ENCODE data around the gene RPL7A. TPM values are rescaled to one million over a fixed set of nuclear protein-coding genes. Genes with fewer than 3 reads are reported as not detected.
"Not testable (repeated sequence)": the region's sequence is repeated elsewhere in the genome, so short reads cannot be mapped to it uniquely, and the experiment has no call there.

The RPL7A gene
- total RNA-seq, 1 donor from 2014 or later = 3,393 TPM

GRCh38 chr9:133331221-133331620 is 16.8 kb upstream of the RPL7A start:
- TF ChIP-seq, protein P1, sequence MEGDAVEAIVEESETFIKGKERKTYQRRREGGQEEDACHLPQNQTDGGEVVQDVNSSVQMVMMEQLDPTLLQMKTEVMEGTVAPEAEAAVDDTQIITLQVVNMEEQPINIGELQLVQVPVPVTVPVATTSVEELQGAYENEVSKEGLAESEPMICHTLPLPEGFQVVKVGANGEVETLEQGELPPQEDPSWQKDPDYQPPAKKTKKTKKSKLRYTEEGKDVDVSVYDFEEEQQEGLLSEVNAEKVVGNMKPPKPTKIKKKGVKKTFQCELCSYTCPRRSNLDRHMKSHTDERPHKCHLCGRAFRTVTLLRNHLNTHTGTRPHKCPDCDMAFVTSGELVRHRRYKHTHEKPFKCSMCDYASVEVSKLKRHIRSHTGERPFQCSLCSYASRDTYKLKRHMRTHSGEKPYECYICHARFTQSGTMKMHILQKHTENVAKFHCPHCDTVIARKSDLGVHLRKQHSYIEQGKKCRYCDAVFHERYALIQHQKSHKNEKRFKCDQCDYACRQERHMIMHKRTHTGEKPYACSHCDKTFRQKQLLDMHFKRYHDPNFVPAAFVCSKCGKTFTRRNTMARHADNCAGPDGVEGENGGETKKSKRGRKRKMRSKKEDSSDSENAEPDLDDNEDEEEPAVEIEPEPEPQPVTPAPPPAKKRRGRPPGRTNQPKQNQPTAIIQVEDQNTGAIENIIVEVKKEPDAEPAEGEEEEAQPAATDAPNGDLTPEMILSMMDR (conservative IDR thresholded peaks at IDR 0.05; ENCODE audit: low read depth, low read length) = no peak
- DNase-seq (ENCODE audit: low read depth) = no peak
- H3K4me3 ChIP-seq (ENCODE audit: low read depth, low read length) = no peak overlapping the region

DNA sequence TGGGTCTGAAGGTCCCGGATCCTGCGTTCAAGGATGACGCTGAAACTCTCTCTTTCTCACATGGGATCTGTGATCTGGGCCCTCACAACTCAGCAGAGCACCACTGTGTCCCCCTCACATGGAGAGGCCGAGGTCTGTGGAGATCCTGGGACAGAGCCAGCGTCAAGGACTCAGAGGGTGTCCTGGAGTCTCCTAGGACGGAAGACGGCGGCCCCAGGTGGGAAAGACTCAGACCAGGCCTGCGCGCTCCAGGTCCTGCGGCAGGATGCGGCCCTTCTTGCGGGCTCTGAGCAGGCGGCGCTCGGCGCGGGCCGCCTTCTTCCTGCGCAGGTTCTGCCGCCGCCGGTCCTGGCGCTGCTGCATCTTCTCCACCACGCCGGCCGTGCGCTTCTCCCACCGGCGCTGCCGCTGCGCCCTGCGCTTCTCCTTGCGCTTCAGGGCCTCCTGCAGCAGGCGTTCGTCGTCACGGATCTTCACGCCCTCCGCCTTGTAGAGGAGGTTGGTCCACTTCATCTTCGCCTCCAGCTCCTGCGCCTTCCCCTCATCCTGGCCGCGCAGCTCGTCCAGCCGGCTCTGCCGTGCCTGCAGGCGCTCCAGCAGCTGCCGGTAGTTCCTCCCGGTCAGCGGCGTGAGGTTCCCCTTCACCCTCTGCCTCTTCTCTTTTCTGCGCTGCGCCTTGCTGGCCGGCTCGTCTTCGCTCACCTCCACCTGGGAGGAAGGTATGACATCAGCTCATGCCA is 16.2 kb upstream of the RPL7A start:
- H3K4me3 ChIP-seq (ENCODE audit: low read depth, low read length) = no peak overlapping the region
- TF ChIP-seq, protein P1 (conservative IDR thresholded peaks at IDR 0.05; ENCODE audit: low read depth, low read length) = no peak
- DNase-seq (ENCODE audit: low read depth) = no peak

DNA sequence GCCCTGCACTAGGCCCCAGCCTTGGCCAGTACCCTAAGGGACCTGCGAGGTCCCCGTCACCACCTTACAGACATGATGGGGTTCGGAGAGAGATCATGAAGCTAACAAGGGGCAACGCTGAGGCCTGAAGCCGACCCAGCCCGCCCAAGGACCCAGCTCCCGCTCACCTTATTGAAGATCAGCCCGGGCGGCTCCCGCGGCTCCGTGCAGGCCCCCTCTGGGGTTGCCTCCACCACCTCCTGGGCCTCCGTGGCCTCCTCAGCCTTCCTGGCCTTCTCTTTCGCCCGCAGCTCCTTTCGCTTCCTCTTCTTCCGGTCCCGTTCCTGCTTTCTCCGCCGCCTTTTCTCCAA is 15.7 kb upstream of the RPL7A start:
- H3K4me3 ChIP-seq (ENCODE audit: low read depth, low read length) = no peak overlapping the region
- no peak for DNase-seq (ENCODE audit: low read depth)
- TF ChIP-seq, protein P1 (conservative IDR thresholded peaks at IDR 0.05; ENCODE audit: low read depth, low read length) = no peak

- DNase-seq (ENCODE audit: low read depth) = no peak
- no peak overlapping the region for H3K4me3 ChIP-seq (ENCODE audit: low read depth, low read length)
- TF ChIP-seq, protein P1 (conservative IDR thresholded peaks at IDR 0.05; ENCODE audit: low read depth, low read length) = no peak
Measured at GRCh38 chr9:133333011-133333410, 15.0 kb upstream of the RPL7A start.

- DNase-seq (ENCODE audit: low read depth) = no peak
- no peak overlapping the region for H3K4me3 ChIP-seq (ENCODE audit: low read depth, low read length)
- TF ChIP-seq, protein P1 (conservative IDR thresholded peaks at IDR 0.05; ENCODE audit: low read depth, low read length) = peak; percentile 23
Measured at GRCh38 chr9:133333566-133333965, 14.5 kb upstream of the RPL7A start.

DNA sequence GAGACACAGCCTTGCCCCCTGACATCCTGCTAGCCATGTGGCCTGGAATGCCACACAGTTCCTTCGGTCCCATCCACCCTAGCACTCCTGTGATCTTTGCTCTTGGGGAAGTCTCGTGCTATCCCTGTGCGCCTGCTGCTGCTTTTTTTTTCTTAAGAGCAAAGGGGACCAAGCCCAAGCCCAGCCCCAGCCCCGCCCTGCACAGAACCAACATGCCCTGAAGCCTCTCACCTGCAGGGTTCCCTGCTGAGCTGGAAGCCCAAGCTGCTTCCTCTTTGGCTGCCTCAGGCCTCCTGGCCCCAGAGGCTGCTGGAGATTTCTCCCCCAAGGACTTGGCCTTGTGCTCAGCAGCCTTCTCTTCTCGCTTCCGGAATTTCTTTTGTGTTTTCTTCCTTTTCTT is 13.9 kb upstream of the RPL7A start:
- H3K4me3 ChIP-seq (ENCODE audit: low read depth, low read length) = no peak overlapping the region
- no peak for DNase-seq (ENCODE audit: low read depth)
- TF ChIP-seq, protein P1 (conservative IDR thresholded peaks at IDR 0.05; ENCODE audit: low read depth, low read length) = no peak

DNA sequence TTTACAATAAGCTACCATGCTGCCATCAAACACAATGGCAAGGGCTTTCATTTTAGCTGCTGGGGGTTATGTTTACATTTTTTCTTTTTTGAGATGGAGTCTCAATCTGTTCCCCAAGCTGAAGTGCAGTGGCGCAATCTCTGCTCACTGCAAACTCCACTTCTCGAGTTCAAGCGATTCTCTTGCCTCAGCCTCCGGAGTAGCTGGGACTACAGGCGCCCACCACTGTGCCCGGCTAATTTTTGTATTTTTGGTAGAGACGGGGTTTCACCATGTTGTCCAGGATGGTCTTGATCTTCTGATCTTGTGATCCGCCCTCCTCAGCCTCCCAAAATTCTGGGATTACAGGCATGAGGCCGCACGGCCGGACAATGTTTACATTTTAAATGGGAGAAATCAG is 13.1 kb upstream of the RPL7A start:
- DNase-seq (ENCODE audit: low read depth) = not testable (repeated sequence)
- H3K4me3 ChIP-seq (ENCODE audit: low read depth, low read length) = peak overlapping the region; percentile 98
